ENCODE measurements around the gene GABPB1.

GABPB1 gene

GRCh38 chr15:50225938-50226337 is 129.1 kb downstream of the GABPB1 start:
- DNase-seq (ENCODE audit: low spot score) = no peak
- H3K4me3 ChIP-seq = no peak overlapping the region
- TF ChIP-seq, protein P1, sequence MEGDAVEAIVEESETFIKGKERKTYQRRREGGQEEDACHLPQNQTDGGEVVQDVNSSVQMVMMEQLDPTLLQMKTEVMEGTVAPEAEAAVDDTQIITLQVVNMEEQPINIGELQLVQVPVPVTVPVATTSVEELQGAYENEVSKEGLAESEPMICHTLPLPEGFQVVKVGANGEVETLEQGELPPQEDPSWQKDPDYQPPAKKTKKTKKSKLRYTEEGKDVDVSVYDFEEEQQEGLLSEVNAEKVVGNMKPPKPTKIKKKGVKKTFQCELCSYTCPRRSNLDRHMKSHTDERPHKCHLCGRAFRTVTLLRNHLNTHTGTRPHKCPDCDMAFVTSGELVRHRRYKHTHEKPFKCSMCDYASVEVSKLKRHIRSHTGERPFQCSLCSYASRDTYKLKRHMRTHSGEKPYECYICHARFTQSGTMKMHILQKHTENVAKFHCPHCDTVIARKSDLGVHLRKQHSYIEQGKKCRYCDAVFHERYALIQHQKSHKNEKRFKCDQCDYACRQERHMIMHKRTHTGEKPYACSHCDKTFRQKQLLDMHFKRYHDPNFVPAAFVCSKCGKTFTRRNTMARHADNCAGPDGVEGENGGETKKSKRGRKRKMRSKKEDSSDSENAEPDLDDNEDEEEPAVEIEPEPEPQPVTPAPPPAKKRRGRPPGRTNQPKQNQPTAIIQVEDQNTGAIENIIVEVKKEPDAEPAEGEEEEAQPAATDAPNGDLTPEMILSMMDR (IDR thresholded peaks at IDR 0.05) = no peak
- no peak overlapping the region for H3K27ac ChIP-seq
